Progenitor cell of endocrine pancreas (in vitro differentiated cells): ENCODE measurements around the gene FOXC2. TPM values are rescaled to one million over a fixed set of nuclear protein-coding genes. Genes with fewer than 3 reads are reported as not detected.
A peak's percentile ranks its signal among the peaks of the same experiment; 100 is the strongest.

Experiments
- DNase-seq: peaks from one replicate; pipeline ENCODE4 v3.0.0; 2021; ENCODE audit warnings: low spot score; ENCODE audit not compliant: unreplicated experiment
- H3K27ac Mint-ChIP-seq: 2 replicates; pipeline ENCODE4 v1.8.0; 2021; ENCODE audit warnings: mild to moderate bottlenecking, moderate library complexity, mixed read lengths
- H3K27me3 Mint-ChIP-seq: 2 replicates; pipeline ENCODE4 v1.8.0; 2021; ENCODE audit warnings: mixed read lengths
- H3K36me3 Mint-ChIP-seq: 2 replicates; pipeline ENCODE4 v1.8.0; 2022; ENCODE audit warnings: mixed read lengths; ENCODE audit not compliant: insufficient read depth
- H3K4me1 Mint-ChIP-seq: 2 replicates; pipeline ENCODE4 v1.8.0; 2021; ENCODE audit warnings: low read depth, mixed read lengths
- H3K4me3 Mint-ChIP-seq: 2 replicates; pipeline ENCODE4 v1.8.0; 2021; ENCODE audit warnings: low read depth, mild to moderate bottlenecking, moderate library complexity, mixed read lengths
- H3K9me3 Mint-ChIP-seq: 2 replicates; pipeline ENCODE4 v1.8.0; 2021; ENCODE audit warnings: low read depth, mixed read lengths
- CTCF ChIP-seq: fragments of 200-600 bp; sonication (generic); IDR thresholded peaks from one replicate; pipeline ENCODE4 v1.5.0; 2021; ENCODE audit warnings: antibody characterized with exemption, mild to moderate bottlenecking; ENCODE audit not compliant: unreplicated experiment
- total RNA-seq: library from RNA; stranded (reverse); gene quantifications from 2 replicates; pipeline ENCODE4 v1.2.1, GENCODE V29; 2021

The FOXC2 gene
- total RNA-seq, 1 donor from 2014 or later: not detected

- H3K9me3 Mint-ChIP-seq: no peaks in the 10 kb centered on the region
- no peaks in the 10 kb centered on the region for H3K36me3 Mint-ChIP-seq
- H3K4me1 Mint-ChIP-seq: peaks cover 3% of the 10 kb centered on the region
- no peak overlapping the region for H3K4me3 Mint-ChIP-seq
- DNase-seq: no peak
- H3K27ac Mint-ChIP-seq: no peak overlapping the region
- H3K27me3 Mint-ChIP-seq: peaks cover 51% of the 10 kb centered on the region
- no peak for TF ChIP-seq CTCF
Observed at GRCh38 chr16:86558355-86559193, 8.1 kb upstream of the FOXC2 start.

GRCh38 chr16:86559802-86560305, 6.8 kb upstream of the FOXC2 start:
- H3K36me3 Mint-ChIP-seq: no peaks in the 10 kb centered on the region

GRCh38 chr16:86562356-86562755, 4.3 kb upstream of the FOXC2 start:
- Mint-ChIP-seq H3K27me3 (peaks cover 68% of the 10 kb centered on the region), H3K4me1 (peaks cover 11% of the 10 kb centered on the region), H3K9me3 (no peaks in the 10 kb centered on the region), H3K36me3 (no peaks in the 10 kb centered on the region), H3K27ac (no peak overlapping the region), H3K4me3 (no peak overlapping the region)
- TF ChIP-seq CTCF: no peak
- no peak for DNase-seq

More at GRCh38 chr16:86559802-86560305, 6.8 kb upstream of the FOXC2 start:
- no peak overlapping the region for H3K27ac Mint-ChIP-seq
- H3K9me3 Mint-ChIP-seq: no peaks in the 10 kb centered on the region
- H3K4me1 Mint-ChIP-seq: peaks cover 11% of the 10 kb centered on the region
- no peak for DNase-seq
- peaks cover 60% of the 10 kb centered on the region for H3K27me3 Mint-ChIP-seq
- no peak for TF ChIP-seq CTCF
- no peak overlapping the region for H3K4me3 Mint-ChIP-seq

DNA sequence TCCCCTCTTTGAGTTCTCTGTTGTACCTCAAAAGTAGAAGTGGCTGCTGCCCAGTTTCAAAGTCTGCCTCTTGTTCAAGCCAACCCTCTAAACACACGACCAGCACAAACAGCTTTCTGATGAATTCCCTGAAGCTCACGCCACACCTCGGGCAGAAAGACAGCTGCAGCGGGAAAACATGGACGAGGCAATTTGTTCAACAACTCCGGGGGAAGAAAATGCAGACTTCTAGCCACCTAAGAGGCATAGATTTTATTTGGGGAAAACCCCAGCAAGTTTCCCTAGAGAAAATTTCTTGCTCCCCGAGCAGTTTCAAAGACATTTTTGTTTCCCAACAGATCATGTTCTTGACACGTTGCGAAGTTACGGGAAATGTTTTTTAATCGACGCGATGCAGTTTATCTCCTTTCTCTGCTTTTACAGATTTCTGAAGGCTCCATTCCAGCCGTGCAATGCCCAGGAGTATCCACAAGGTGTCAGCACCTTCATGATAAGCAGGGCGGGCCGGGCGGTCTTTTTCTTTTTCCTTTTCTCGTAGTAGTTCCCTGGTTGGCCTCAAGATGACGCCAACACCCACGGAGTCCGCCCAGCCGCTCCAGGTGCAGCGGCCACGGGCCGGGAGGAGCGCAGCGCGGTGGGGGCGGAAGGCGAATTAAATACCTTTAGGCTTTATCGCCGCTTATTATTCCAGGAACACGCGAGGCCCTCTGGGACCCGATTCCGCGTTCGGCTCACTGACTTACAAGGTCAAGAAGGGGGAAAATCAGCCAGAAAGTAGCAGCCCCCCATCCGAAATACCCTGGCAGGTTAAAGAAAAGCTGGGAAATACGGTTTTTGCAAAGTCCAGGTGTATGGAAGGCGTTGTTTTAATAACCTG, 2.9 kb upstream of the FOXC2 start:
- peak; percentile 99 for TF ChIP-seq CTCF
- Mint-ChIP-seq H3K4me3 (peak overlapping the region; percentile 52), H3K4me1 (peaks cover 11% of the 10 kb centered on the region), H3K9me3 (no peaks in the 10 kb centered on the region), H3K27ac (peak overlapping the region; percentile 71), H3K36me3 (no peaks in the 10 kb centered on the region), H3K27me3 (peaks cover 63% of the 10 kb centered on the region)
- peak; percentile 88 for DNase-seq

GRCh38 chr16:86565181-86565631, 1.4 kb upstream of the FOXC2 start:
- no peak for TF ChIP-seq CTCF
- H3K9me3 Mint-ChIP-seq: no peaks in the 10 kb centered on the region
- H3K27me3 Mint-ChIP-seq: peaks cover 74% of the 10 kb centered on the region
- H3K4me1 Mint-ChIP-seq: peaks cover 11% of the 10 kb centered on the region
- no peaks in the 10 kb centered on the region for H3K36me3 Mint-ChIP-seq
- H3K4me3 Mint-ChIP-seq: no peak overlapping the region
- no peak overlapping the region for H3K27ac Mint-ChIP-seq
- no peak for DNase-seq
